Neuron (in vitro differentiated cells): Measurements from ENCODE around the gene HOXD4.

Source experiments
- H2AFZ ChIP-seq: one replicate; pipeline ENCODE4 v1.6.1; 2013; ENCODE audit warnings: low read depth, mild to moderate bottlenecking, inconsistent platforms, low read length, moderate library complexity
- H3K27me3 ChIP-seq: one replicate; pipeline ENCODE4 v1.6.1; 2013; ENCODE audit warnings: low read length; ENCODE audit not compliant: insufficient read depth
- H3K36me3 ChIP-seq: one replicate; pipeline ENCODE4 v1.6.1; 2013; ENCODE audit warnings: low read length; ENCODE audit not compliant: insufficient read depth
- H3K4me1 ChIP-seq: one replicate; pipeline ENCODE4 v1.6.1; 2013; ENCODE audit warnings: low read length; ENCODE audit not compliant: insufficient read depth
- H3K4me3 ChIP-seq: 2 replicates; pipeline ENCODE4 v1.5.1; 2013; ENCODE audit warnings: mild to moderate bottlenecking, low read length, moderate library complexity
- H3K9me3 ChIP-seq: one replicate; pipeline ENCODE4 v1.6.1; 2013; ENCODE audit warnings: low read length

The HOXD4 gene

DNA sequence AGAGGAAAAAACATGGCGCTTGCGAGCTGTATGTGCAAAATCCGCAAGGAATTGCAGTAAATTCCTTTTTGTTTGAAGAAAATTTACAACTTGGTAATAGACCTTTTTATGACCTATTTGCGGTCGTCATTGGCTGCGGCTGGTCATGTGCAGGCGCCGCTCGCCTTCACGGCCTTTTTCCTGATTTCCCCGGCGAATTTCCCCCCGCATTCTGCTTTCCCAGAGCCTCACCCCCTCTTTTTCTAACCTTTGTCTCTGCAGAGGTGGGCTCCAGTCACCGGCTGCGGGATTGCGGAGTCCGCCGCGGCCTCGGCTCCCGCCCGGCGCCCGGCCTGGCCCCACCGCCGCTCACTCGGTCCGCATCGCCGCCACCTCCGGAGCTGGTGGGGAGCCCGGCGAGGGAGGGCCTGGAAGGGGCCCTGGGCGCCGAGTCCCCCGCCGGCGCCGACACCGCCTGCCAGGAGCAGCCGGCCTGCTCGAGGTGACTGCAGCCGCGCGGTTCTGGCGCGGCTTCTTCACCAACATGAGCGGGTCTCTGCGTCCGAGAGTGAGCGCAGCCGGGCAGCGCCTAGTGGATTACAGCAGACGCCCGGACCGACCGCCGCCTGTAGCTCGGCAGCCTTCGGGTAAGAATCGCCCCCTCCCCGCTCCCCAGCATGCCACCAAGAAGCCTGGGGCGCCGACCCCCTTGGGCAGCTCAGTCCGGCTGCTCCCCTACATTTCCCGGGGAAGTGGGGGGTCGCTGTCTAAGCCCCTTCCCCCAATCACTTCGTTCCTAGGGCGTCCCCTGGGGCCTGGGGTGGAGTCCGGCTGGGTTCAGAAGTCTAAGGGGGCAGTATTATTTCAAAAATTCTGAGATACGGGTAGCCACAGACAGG, 14.7 kb upstream of the HOXD4 start:
- peak overlapping the region; percentile 4 for H3K4me3 ChIP-seq
- H2AFZ ChIP-seq = peak overlapping the region; percentile 71
- H3K9me3 ChIP-seq = peaks cover 12% of the 10 kb centered on the region
- H3K36me3 ChIP-seq = no peaks in the 10 kb centered on the region
- H3K27me3 ChIP-seq = peaks cover 95% of the 10 kb centered on the region
- no peaks in the 10 kb centered on the region for H3K4me1 ChIP-seq

DNA sequence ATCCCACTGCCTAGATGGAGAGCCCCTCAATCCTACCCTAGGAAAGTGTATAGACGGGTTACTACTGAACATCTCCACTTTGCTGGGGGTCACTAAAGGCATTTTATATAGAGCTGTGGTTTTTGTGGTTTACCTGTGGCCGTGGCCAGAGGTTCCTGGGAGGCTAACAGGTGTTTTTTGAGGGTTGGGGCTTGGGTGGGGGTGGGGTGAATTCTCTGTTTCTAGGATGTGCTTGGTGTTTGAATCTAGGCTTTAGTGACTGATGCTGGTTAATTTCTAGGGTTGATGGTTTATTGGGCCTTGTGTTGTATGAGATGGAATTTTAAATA, 14.1 kb upstream of the HOXD4 start:
- H3K4me3 ChIP-seq = no peak overlapping the region
- peaks cover 94% of the 10 kb centered on the region for H3K27me3 ChIP-seq
- H3K36me3 ChIP-seq = no peaks in the 10 kb centered on the region
- H2AFZ ChIP-seq = no peak overlapping the region
- H3K4me1 ChIP-seq = no peaks in the 10 kb centered on the region
- H3K9me3 ChIP-seq = peaks cover 12% of the 10 kb centered on the region

DNA sequence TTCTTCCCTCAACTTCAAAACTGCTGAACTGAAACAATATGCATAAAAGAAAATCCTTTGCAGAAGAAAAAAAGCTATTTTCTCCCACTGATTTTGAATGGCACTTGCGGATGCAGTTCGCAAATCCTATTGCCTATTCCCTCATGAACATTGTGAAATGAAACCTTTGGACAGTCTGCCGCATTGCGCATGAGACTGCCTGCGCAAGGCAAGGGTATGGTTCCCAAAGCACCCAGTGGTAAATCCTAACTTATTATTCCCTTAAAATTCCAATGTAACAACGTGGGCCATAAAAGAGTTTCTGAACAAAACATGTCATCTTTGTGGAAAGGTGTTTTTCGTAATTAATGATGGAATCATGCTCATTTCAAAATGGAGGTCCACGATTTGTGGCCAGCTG, 13.4 kb upstream of the HOXD4 start:
- no peak overlapping the region for H2AFZ ChIP-seq
- H3K36me3 ChIP-seq = no peaks in the 10 kb centered on the region
- H3K4me1 ChIP-seq = no peaks in the 10 kb centered on the region
- peaks cover 12% of the 10 kb centered on the region for H3K9me3 ChIP-seq
- no peak overlapping the region for H3K4me3 ChIP-seq
- peaks cover 94% of the 10 kb centered on the region for H3K27me3 ChIP-seq

DNA sequence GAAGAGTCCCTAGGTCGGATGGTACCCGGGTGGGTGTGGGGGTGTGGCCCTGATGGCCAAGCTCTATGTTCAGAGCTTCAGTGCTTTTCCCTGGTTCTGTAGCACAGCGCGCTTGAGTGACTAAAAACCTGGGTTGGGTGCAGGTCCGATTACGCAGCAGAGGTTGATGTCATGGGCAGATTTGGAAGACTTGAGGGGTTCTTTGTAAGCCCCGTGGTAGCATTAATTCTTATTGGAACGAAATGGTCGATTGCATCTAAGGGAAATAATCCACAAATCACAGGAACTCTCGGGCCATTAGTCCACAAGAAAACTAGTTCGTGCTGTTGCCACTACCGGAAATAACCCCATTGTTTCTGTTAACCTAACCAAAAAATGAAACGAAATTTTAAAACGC, 12.8 kb upstream of the HOXD4 start:
- no peaks in the 10 kb centered on the region for H3K4me1 ChIP-seq
- H2AFZ ChIP-seq = no peak overlapping the region
- H3K9me3 ChIP-seq = peaks cover 12% of the 10 kb centered on the region
- H3K36me3 ChIP-seq = no peaks in the 10 kb centered on the region
- no peak overlapping the region for H3K4me3 ChIP-seq
- H3K27me3 ChIP-seq = peaks cover 92% of the 10 kb centered on the region

DNA sequence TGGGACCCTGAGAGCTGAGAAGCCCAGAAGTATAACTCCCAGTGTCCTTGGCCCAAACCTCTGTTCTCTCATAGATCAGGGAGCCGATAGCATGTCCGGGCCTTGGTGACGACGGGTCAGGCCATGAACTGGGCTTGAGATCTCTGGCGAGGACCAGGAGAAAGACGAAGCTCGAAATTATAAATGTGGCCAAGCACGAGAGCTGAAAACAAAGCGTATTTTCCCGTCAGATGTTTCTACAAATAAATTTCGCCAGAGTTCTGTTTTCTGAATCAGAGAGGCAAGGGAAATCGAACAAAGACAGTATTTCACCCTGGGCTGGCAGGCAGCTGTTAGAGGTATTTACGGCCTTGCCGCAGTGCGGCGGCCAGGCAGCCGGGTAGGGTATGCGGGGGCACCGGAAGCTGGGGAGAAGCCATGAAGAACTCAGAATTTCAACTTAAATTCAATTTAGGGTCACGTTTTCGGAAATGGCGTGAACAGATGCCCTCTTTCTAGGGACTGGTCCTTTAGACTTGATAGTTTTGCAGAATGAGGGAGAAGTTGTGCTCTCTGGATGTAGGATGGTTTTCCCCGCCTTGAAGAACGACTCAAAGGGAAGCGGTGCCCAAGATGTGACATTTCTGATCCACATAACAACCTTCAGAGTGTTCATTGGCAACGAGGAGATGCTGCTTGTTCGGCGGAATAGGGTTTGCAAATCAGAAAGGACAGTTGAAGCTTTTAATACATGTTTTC, 12.3 kb upstream of the HOXD4 start:
- Histone ChIP-seq H3K4me3 (no peak overlapping the region), H3K4me1 (no peaks in the 10 kb centered on the region), H3K9me3 (peaks cover 12% of the 10 kb centered on the region), H3K27me3 (peaks cover 92% of the 10 kb centered on the region), H3K36me3 (no peaks in the 10 kb centered on the region), H2AFZ (no peak overlapping the region)

DNA sequence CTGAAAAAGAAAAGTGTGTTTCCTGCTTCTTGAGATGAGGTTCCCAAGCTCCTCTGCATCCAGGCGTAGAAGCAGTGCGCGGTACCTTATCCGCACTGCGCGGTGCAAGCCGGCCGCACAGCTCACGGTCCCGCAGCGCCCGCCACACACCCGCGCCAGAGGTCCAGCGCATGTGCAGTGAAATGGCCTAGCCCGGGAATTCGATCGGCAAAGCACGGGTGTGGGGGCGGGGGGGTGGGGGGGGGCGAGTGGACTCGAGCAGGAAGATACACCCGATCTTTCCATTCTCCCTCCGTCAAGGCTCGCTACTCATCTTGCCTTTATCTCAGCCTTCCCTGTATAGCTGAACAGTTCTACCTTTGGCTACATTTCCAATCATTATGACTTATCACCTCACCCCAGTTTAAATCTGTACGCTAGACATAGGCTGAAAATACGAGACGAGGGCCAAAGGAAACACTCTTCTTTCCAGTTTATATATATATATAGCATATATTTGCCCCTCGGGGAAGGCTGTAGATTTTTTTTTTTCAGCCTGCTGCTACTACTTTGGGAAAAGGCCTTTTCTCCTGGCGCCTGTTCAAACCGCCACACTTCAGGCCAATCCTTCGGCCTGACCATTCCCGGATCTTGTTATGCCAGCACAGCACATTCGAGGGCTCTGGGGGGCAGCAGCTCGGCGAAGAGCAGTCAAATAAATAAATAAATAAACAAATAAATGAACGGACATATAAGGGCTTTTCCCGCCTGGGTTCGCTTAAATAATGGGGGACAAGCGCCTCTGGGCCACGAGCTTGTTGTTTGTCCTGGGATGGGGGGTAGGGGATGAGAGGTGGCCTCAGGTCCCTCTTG, 11.5 kb upstream of the HOXD4 start:
- Histone ChIP-seq H3K4me1 (no peaks in the 10 kb centered on the region), H3K27me3 (peaks cover 88% of the 10 kb centered on the region), H3K9me3 (peaks cover 12% of the 10 kb centered on the region), H3K36me3 (no peaks in the 10 kb centered on the region), H2AFZ (no peak overlapping the region), H3K4me3 (peak overlapping the region; percentile 43)

DNA sequence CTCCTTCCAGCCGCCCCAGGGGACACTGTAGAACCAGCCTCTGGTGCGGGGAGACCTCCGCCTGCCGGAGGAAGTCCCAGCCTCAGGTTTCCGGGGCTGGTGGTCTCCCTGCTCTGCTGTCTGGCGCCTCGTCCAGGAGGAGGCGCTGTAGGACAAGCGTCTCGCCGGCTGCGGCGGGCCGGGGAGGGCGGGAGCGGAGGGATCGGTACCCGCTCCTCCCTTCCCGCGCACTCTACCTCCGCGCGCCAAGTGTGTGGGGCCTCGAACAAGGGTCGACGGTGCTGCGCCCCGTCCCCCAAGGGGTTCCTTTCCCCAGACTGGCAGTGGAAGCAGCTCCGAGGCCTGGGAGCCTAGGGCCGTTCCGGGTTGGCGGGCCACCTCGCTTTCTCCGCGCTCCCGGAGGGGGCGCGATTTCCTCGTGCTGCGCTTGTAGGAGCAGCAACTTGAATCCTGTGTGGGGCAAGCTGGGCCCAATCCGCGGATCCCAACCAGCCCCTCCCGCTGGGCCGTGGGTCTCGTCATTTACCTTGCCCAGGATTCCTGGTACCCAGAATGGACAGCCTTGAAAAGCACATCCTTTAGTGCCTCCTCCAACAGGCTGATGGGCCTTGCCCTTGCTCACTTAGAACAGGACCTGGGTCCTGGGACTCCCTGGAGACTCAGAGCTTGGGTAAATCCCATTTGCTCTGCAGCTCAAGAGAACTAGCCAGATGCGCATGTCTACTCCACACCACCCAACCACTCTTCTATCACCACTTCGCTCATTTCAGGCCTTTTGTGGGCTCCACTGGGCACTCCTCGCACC, 10.6 kb upstream of the HOXD4 start:
- H2AFZ ChIP-seq = no peak overlapping the region
- H3K36me3 ChIP-seq = no peaks in the 10 kb centered on the region
- H3K27me3 ChIP-seq = peaks cover 88% of the 10 kb centered on the region
- H3K4me3 ChIP-seq = peak overlapping the region; percentile 43
- no peaks in the 10 kb centered on the region for H3K4me1 ChIP-seq
- peaks cover 11% of the 10 kb centered on the region for H3K9me3 ChIP-seq

DNA sequence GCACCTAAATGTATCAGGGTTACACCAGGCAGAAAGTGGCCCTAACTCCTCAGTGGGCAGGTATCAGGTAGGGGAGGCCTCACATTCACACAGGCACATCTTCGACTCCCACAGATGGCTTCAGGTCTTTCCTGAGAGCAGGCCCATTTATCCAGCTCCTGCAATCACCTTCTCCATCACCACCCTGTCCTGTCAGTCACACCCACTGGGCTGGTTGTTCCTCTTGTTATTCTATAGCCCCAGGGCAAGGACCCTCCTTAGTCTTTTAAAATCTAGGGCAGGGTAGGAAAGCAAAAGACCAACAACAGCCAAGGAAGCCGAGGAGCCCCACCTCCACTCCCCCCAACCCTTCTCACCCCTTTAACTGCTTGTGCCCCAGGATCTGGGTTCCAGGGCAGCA, 9.1 kb upstream of the HOXD4 start:
- Histone ChIP-seq H3K27me3 (peaks cover 88% of the 10 kb centered on the region), H3K4me3 (no peak overlapping the region), H3K9me3 (peaks cover 9% of the 10 kb centered on the region), H3K36me3 (no peaks in the 10 kb centered on the region), H3K4me1 (no peaks in the 10 kb centered on the region), H2AFZ (no peak overlapping the region)

DNA sequence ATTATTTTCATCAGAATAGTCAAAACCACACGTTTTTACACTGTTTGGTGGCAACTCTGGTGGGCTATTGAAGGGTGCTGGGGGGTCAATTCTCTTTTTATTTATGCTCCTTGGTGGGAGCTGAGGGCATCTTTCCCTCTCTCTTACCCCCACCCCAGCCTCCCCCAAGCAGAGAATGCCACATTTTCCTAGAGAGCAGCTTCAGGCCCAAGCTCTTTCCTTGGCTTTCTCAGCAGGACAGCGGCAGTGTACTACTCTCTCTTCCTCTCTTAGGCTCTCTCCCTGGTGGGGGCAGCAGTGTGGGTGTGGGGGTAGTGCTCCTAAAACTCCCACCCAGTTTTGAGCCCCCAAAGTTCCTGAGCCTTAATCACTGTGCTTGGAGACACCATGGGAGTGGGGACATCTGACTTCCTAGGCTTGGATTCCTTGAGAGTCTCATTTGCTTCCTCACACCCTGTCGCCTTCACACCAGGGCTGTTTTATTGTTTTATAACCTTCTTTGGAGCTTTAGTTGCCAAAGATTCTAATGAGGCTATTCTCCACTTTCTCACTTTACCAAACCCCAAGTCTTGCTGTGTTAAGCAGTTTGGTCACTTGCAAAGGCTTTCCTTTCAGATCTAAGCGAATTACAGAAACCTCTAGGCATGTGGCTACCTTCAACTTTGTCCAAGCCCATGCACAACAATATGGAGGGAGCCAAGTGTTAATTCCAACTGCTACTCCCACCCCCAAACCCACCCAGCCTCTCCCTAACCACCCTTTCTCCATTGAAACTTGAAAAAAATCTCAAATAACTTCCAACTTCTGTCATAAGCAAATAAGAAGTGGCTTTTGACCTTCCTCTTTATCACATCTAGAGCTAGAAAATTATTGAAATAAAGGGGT, 6.0 kb upstream of the HOXD4 start:
- H3K36me3 ChIP-seq = no peaks in the 10 kb centered on the region
- H2AFZ ChIP-seq = no peak overlapping the region
- peaks cover 88% of the 10 kb centered on the region for H3K27me3 ChIP-seq
- no peaks in the 10 kb centered on the region for H3K9me3 ChIP-seq
- no peaks in the 10 kb centered on the region for H3K4me1 ChIP-seq
- no peak overlapping the region for H3K4me3 ChIP-seq

DNA sequence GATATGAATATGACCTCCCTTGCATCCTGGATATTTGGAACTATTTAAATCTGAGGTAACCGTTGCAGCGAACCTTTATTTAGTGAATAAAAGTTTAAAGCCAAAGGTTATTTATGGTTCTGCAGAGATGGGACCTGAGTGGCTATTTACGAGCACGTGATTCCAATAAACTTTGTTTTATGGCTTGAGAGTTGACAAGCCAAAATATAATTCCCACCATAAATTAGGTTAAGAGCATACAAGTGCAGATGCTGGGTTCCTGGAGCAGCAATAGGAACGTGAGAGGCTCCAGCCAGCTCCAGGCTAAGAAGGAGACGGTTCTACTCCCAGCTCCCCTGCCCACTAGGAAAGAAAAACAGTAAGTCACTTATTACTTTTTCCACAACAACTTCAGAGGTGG, 5.2 kb upstream of the HOXD4 start:
- no peaks in the 10 kb centered on the region for H3K4me1 ChIP-seq
- no peak overlapping the region for H2AFZ ChIP-seq
- no peaks in the 10 kb centered on the region for H3K9me3 ChIP-seq
- H3K4me3 ChIP-seq = no peak overlapping the region
- no peaks in the 10 kb centered on the region for H3K36me3 ChIP-seq
- peaks cover 91% of the 10 kb centered on the region for H3K27me3 ChIP-seq

DNA sequence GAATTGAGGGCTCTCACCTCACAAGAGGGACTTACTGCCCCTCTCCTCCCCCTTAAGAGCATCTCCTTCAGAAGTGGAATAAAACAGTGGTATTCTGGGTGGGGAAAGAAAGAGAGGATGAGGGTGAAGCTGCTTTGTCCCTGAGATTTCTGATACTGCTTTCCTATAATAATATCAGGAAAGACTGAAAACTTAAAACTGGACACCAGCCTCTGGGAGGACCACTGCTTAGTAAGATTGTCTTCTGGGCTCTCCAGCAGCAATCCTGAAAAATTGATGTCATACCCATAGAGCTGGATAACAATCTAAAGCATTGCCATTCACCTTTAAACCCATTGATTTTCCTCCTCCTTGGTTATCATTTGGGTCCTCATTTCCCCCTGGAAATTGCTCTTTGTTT, 4.7 kb upstream of the HOXD4 start:
- Histone ChIP-seq H3K36me3 (no peaks in the 10 kb centered on the region), H3K9me3 (no peaks in the 10 kb centered on the region), H3K4me1 (no peaks in the 10 kb centered on the region), H3K27me3 (peaks cover 91% of the 10 kb centered on the region), H2AFZ (no peak overlapping the region), H3K4me3 (no peak overlapping the region)
